ENCODE measurements around the gene CYP27C1. TPM values are rescaled to one million over a fixed set of nuclear protein-coding genes. Genes with fewer than 3 reads are reported as not detected.

CYP27C1 gene
- polyA plus RNA-seq, 1 donor from 2014 or later, result 0.84 TPM

DNA sequence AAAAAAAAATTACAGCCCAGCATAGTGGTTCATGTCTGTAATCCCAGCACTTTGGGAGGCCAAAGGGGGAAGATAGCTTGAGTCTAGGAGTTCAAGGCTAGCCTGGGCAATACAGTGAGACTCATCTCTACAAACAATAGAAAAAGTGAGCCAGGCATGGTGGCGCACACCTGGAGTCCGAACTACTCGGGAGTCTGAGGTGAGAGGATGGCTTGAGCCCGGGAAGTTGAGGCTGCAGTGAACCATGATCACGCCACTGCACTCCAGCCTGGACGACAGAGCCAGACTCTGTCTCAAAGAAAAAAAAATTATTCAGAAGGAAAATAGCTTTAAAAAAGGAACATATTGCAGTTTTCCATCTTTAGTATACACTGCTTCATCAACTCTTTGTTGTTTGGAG, 47.8 kb downstream of the CYP27C1 start:
- no peak overlapping the region for H3K9ac ChIP-seq (ENCODE audit: low read length)
- no peaks in the 10 kb centered on the region for H3F3A ChIP-seq (ENCODE audit: insufficient read depth, low read length, poor library complexity, severe bottlenecking)
- no peak overlapping the region for H3K4me2 ChIP-seq (ENCODE audit: low read length)
- H3K9me2 ChIP-seq (ENCODE audit: insufficient read depth, low read length), result no peaks in the 10 kb centered on the region
- no peak for TF ChIP-seq EZH2 (IDR thresholded peaks at IDR 0.05; ENCODE audit: borderline replicate concordance, insufficient read depth, low read length, poor library complexity, severe bottlenecking)
- TF ChIP-seq, protein P1, sequence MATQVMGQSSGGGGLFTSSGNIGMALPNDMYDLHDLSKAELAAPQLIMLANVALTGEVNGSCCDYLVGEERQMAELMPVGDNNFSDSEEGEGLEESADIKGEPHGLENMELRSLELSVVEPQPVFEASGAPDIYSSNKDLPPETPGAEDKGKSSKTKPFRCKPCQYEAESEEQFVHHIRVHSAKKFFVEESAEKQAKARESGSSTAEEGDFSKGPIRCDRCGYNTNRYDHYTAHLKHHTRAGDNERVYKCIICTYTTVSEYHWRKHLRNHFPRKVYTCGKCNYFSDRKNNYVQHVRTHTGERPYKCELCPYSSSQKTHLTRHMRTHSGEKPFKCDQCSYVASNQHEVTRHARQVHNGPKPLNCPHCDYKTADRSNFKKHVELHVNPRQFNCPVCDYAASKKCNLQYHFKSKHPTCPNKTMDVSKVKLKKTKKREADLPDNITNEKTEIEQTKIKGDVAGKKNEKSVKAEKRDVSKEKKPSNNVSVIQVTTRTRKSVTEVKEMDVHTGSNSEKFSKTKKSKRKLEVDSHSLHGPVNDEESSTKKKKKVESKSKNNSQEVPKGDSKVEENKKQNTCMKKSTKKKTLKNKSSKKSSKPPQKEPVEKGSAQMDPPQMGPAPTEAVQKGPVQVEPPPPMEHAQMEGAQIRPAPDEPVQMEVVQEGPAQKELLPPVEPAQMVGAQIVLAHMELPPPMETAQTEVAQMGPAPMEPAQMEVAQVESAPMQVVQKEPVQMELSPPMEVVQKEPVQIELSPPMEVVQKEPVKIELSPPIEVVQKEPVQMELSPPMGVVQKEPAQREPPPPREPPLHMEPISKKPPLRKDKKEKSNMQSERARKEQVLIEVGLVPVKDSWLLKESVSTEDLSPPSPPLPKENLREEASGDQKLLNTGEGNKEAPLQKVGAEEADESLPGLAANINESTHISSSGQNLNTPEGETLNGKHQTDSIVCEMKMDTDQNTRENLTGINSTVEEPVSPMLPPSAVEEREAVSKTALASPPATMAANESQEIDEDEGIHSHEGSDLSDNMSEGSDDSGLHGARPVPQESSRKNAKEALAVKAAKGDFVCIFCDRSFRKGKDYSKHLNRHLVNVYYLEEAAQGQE (IDR thresholded peaks at IDR 0.05; ENCODE audit: borderline replicate concordance), result no peak
- no peak for TF ChIP-seq TAF1 (IDR thresholded peaks at IDR 0.05; ENCODE audit: low read depth)
- no peak for TF ChIP-seq SMC3 (conservative IDR thresholded peaks at IDR 0.05; ENCODE audit: poor library complexity)
- no peak for TF ChIP-seq RAD21 (conservative IDR thresholded peaks at IDR 0.05)
- no peak for TF ChIP-seq EP300 (conservative IDR thresholded peaks at IDR 0.05; ENCODE audit: poor library complexity, severe bottlenecking)
- no peak for TF ChIP-seq MXI1 (conservative IDR thresholded peaks at IDR 0.05; ENCODE audit: poor library complexity, severe bottlenecking)
- no peak for TF ChIP-seq POLR2AphosphoS5 (IDR thresholded peaks at IDR 0.05)
- TF ChIP-seq, protein P2, sequence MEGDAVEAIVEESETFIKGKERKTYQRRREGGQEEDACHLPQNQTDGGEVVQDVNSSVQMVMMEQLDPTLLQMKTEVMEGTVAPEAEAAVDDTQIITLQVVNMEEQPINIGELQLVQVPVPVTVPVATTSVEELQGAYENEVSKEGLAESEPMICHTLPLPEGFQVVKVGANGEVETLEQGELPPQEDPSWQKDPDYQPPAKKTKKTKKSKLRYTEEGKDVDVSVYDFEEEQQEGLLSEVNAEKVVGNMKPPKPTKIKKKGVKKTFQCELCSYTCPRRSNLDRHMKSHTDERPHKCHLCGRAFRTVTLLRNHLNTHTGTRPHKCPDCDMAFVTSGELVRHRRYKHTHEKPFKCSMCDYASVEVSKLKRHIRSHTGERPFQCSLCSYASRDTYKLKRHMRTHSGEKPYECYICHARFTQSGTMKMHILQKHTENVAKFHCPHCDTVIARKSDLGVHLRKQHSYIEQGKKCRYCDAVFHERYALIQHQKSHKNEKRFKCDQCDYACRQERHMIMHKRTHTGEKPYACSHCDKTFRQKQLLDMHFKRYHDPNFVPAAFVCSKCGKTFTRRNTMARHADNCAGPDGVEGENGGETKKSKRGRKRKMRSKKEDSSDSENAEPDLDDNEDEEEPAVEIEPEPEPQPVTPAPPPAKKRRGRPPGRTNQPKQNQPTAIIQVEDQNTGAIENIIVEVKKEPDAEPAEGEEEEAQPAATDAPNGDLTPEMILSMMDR (IDR thresholded peaks at IDR 0.05; ENCODE audit: poor library complexity, severe bottlenecking), result no peak
- H3K27me3 ChIP-seq (ENCODE audit: insufficient read depth, low read depth, low read length), result no peaks in the 10 kb centered on the region
- H3K4me3 ChIP-seq (ENCODE audit: low read length), result no peak overlapping the region
- no peaks in the 10 kb centered on the region for H3K36me3 ChIP-seq (ENCODE audit: insufficient read depth, low read length)
- H4K20me1 ChIP-seq (ENCODE audit: insufficient read depth), result no peaks in the 10 kb centered on the region
- no peak overlapping the region for H2AFZ ChIP-seq (ENCODE audit: low read depth, low read length)
- no peaks in the 10 kb centered on the region for H3K9me3 ChIP-seq (ENCODE audit: low read length)
- H3K27ac ChIP-seq (ENCODE audit: low read length), result no peak overlapping the region
- no peaks in the 10 kb centered on the region for H3K79me2 ChIP-seq (replicated peaks; ENCODE audit: insufficient read depth, low read length)

DNA sequence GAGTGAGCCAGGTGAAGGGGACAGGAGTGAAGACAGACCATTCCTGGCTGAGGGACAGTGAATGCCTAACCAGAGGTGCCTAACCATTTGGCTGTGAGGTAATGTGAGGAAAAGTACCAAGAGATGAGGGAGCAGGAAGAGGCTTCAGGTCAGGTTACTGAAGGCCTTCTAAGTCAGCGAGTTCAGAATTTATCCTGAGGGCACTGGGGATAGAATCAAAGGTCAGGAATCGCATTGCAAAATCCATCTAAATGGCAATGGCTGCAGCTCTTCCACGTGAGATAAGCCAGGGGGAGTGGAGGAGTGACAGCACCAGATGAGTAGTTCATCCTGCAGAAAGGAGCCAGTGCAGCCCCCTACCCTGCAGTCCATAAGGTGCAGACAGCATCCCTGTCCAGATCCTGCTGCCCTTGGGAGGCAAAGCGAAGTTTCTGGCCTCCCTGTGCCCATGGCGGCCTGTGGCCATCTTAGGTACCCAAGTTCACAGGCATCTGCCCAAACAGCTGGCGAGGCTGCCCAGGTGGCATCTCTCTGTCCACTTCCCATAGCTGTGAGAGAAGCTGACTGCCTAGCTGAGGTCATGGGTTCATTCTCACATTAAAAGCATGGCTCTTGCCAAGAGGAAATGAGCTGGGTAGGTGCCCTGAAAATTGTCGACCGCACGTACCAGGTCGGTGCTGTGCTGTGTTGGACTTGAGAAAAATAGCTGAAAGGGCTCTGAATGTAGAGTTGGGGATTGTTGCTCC, 49.5 kb downstream of the CYP27C1 start:
- TF ChIP-seq RAD21 (conservative IDR thresholded peaks at IDR 0.05) (no peak), MXI1 (conservative IDR thresholded peaks at IDR 0.05; ENCODE audit: poor library complexity, severe bottlenecking) (no peak), SMC3 (conservative IDR thresholded peaks at IDR 0.05; ENCODE audit: poor library complexity) (no peak), EP300 (conservative IDR thresholded peaks at IDR 0.05; ENCODE audit: poor library complexity, severe bottlenecking) (no peak), TAF1 (IDR thresholded peaks at IDR 0.05; ENCODE audit: low read depth) (no peak), POLR2AphosphoS5 (IDR thresholded peaks at IDR 0.05) (no peak), EZH2 (IDR thresholded peaks at IDR 0.05; ENCODE audit: borderline replicate concordance, insufficient read depth, low read length, poor library complexity, severe bottlenecking) (no peak)
- TF ChIP-seq, protein P2 (IDR thresholded peaks at IDR 0.05; ENCODE audit: poor library complexity, severe bottlenecking), result no peak
- TF ChIP-seq, protein P1 (IDR thresholded peaks at IDR 0.05; ENCODE audit: borderline replicate concordance), result no peak
- no peaks in the 10 kb centered on the region for H3K9me3 ChIP-seq (ENCODE audit: low read length)

More for the DNA sequence above, 49.5 kb downstream of the CYP27C1 start:
- Histone ChIP-seq H3F3A (ENCODE audit: insufficient read depth, low read length, poor library complexity, severe bottlenecking) (no peaks in the 10 kb centered on the region), H3K79me2 (replicated peaks; ENCODE audit: insufficient read depth, low read length) (no peaks in the 10 kb centered on the region), H4K20me1 (ENCODE audit: insufficient read depth) (no peaks in the 10 kb centered on the region), H3K27ac (ENCODE audit: low read length) (no peak overlapping the region), H3K27me3 (ENCODE audit: insufficient read depth, low read depth, low read length) (no peaks in the 10 kb centered on the region), H3K4me2 (ENCODE audit: low read length) (no peak overlapping the region), H3K9me2 (ENCODE audit: insufficient read depth, low read length) (no peaks in the 10 kb centered on the region), H3K9ac (ENCODE audit: low read length) (no peak overlapping the region), H2AFZ (ENCODE audit: low read depth, low read length) (no peak overlapping the region), H3K36me3 (ENCODE audit: insufficient read depth, low read length) (no peaks in the 10 kb centered on the region), H3K4me3 (ENCODE audit: low read length) (no peak overlapping the region)

All from neural cell (in vitro differentiated cells).